NB4 (cell line): ENCODE data around the gene THSD4.
"Not testable (repeated sequence)": the region's sequence is repeated elsewhere in the genome, so short reads cannot be mapped to it uniquely, and the experiment has no call there.

Source experiments
- DNase-seq: peaks from one replicate; pipeline ENCODE4 v3.0.0; 2010; ENCODE audit warnings: low read depth
- H3K4me3 ChIP-seq: one replicate; pipeline ENCODE4 v1.5.1; 2011; ENCODE audit warnings: mild to moderate bottlenecking, low read depth, low read length, moderate library complexity
- CTCF ChIP-seq: IDR thresholded peaks from one replicate; pipeline ENCODE4 v1.5.1; 2012; ENCODE audit warnings: low read depth, low read length
- MAX ChIP-seq: IDR thresholded peaks from 2 replicates; pipeline ENCODE4 v1.6.1; 2011; ENCODE audit warnings: low read depth, low read length
- MYC ChIP-seq: IDR thresholded peaks from 2 replicates; pipeline ENCODE4 v1.6.1; 2011; ENCODE audit warnings: low read depth, low read length
- POLR2A ChIP-seq: IDR thresholded peaks from 2 replicates; pipeline ENCODE4 v1.6.1; 2011; ENCODE audit warnings: mild to moderate bottlenecking; ENCODE audit not compliant: insufficient read length; ENCODE audit errors: extremely low read depth

Gene THSD4

DNA sequence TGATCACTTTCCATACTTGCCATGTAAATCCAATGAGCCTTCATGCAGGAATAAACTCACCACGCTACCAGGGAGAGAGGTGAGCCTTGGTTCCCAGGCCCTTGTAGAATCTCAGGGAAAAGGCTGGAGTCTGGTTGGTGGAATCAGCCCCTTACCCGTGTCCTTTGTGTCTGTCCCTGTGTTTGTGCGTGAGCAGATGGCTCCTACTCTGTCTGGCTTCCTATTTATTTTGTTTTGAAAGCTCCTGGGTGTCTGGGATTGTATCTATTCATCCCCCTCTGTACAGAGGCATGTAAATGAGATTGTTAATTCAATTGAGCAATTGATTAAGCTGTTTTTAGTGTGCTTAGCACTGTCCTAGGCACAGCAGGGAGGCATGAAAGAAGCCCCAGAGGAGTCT is 278.1 kb downstream of the THSD4 start:
- no peak overlapping the region for H3K4me3 ChIP-seq
- TF ChIP-seq MAX: no peak
- DNase-seq: no peak

- DNase-seq: no peak
- H3K4me3 ChIP-seq: no peak overlapping the region
- TF ChIP-seq MAX (no peak), MYC (no peak), CTCF (no peak), POLR2A (no peak)
Observed at GRCh38 chr15:71396536-71397125, 281.4 kb downstream of the THSD4 start.

DNA sequence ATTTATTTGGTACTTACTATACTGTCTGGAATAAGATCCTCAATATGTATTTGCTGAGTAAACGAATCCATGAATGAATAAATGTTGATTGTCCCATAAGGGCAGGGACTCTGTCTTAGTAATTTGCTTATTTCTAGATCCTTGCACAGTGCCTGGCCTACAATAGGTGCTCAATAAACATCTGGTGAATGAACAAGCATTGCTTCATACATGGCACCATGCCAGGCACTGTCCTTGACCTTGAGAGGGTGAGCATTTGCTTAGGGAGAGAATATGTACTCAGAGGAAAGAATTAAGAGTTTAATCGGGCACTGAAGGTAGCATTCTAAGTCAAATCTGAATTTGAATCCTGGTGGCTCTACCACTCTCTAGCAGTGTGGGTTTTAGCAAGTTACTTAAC is 282.1 kb downstream of the THSD4 start:
- H3K4me3 ChIP-seq: no peak overlapping the region
- TF ChIP-seq POLR2A (no peak), MYC (no peak), MAX (no peak), CTCF (no peak)
- DNase-seq: no peak

DNA sequence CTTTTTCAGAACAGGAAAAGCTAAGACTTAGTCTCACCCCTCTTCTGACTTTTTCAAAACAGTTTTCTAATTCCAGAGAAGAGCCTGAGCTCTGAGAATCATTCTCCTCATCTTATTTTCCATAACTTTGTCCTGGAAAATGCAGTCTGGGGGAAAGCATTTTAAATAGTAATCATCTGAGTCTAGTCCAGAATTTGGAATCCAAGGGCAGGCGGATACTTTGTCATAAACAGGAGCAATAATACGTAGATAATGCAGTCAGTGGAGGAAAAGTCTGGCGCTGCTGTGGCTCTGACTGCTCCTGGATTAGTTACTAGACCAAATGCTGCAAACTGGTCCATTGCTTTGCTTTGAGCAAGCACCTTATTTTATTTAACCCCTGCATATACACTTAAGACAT is 285.0 kb downstream of the THSD4 start:
- no peak for DNase-seq
- TF ChIP-seq POLR2A (no peak), MAX (no peak), CTCF (no peak), MYC (no peak)
- H3K4me3 ChIP-seq: no peak overlapping the region

- not testable (repeated sequence) for H3K4me3 ChIP-seq, DNase-seq
Observed at GRCh38 chr15:71401728-71402127, 286.5 kb downstream of the THSD4 start.

DNA sequence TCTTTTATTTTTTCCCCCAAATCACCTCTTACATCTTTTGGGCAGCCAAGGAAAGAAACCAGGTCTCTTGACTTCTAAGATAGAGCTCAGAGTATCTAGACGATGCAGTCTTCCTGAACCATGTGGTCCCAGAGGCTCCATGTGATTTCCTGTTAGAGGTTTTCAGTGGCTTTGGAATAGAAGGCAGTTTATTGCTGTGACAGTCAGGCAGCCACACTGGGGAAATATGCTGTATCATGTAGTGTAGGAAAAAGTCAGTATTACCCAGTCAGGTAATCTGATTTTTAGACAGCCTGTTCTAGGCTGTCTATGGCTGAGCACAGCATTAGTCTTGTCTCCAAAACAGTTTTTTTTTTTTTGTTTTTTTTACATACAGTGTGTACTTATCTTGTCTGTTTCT is 294.3 kb downstream of the THSD4 start:
- TF ChIP-seq MYC: no peak
- no peak for TF ChIP-seq POLR2A
- no peak for TF ChIP-seq MAX
- no peak for TF ChIP-seq CTCF
- H3K4me3 ChIP-seq: no peak overlapping the region
- DNase-seq: no peak

- no peak for DNase-seq
- H3K4me3 ChIP-seq: no peak overlapping the region
- no peak for TF ChIP-seq MYC
- no peak for TF ChIP-seq POLR2A
- TF ChIP-seq CTCF: no peak
- TF ChIP-seq MAX: no peak
Observed at GRCh38 chr15:71410347-71410746, 295.1 kb downstream of the THSD4 start.
